IMR-90 (cell line): Measurements from ENCODE around the gene KRTAP10-5. TPM values are rescaled to one million over a fixed set of nuclear protein-coding genes. Genes with fewer than 3 reads are reported as not detected.

ENCODE experiments used
- ATAC-seq: fragments of 200-7000 bp; cut with Tn5 transposase; 2 replicates; pipeline ENCODE4 v1.9.1; 2020; ENCODE audit warnings: low read depth, mild to moderate bottlenecking, moderate library complexity
- BruUV-seq: library from RNA; stranded (reverse); fragments of 400-500 nt; replicated peaks from 2 replicates; lab custom pipeline; 2021; lab: Mats Ljungman, UMichigan
- CTCF ChIA-PET: fragments of 300-600 bp; formaldehyde crosslinking; extraction: SDS; loops from one replicate; lab custom pipeline; 2021; ENCODE audit warnings: antibody characterized with exemption; lab: Yijun Ruan, JAX
- POLR2A ChIA-PET: fragments of 300-600 bp; sonication (Branson Sonifier 250); formaldehyde crosslinking; loops from one replicate; lab custom pipeline; 2022; ENCODE audit warnings: antibody characterized with exemption; ENCODE audit not compliant: unreplicated experiment; lab: Charles Lee
- DNase-seq: peaks from one replicate; pipeline ENCODE4 v3.0.0; 2013
- H2AFZ ChIP-seq: replicated peaks from 2 replicates; pipeline ENCODE3; 2013; ENCODE audit warnings: low read length, mild to moderate bottlenecking; ENCODE audit not compliant: poor library complexity
- H2AK5ac ChIP-seq: 2 replicates; pipeline ENCODE4 v1.6.1; 2013; ENCODE audit warnings: low read depth, low read length, inconsistent platforms
- H2AK9ac ChIP-seq: replicated peaks from 2 replicates; pipeline ENCODE3; 2013; ENCODE audit warnings: mild to moderate bottlenecking, low read depth, low read length, moderate library complexity; ENCODE audit not compliant: poor library complexity
- H2BK120ac ChIP-seq: 2 replicates; pipeline ENCODE4 v1.6.1; 2013; ENCODE audit warnings: low read depth, low read length, inconsistent platforms
- H2BK15ac ChIP-seq: 3 replicates; pipeline ENCODE4 v1.6.1; 2013; ENCODE audit warnings: low read depth, low read length, inconsistent platforms
- H2BK20ac ChIP-seq: 2 replicates; pipeline ENCODE4 v1.6.1; 2013; ENCODE audit warnings: low read depth, mild to moderate bottlenecking, inconsistent platforms, low read length, moderate library complexity
- H2BK5ac ChIP-seq: 2 replicates; pipeline ENCODE4 v1.6.1; 2013; ENCODE audit warnings: mild to moderate bottlenecking, low read depth, low read length, inconsistent platforms; ENCODE audit not compliant: poor library complexity, severe bottlenecking
- H3K14ac ChIP-seq: replicated peaks from 2 replicates; pipeline ENCODE4 v1.6.1; 2013; ENCODE audit warnings: low read depth, low read length, inconsistent platforms
- H3K18ac ChIP-seq: 2 replicates; pipeline ENCODE4 v1.6.1; 2013; ENCODE audit warnings: low read depth, low read length, control low read depth
- H3K23ac ChIP-seq: 2 replicates; pipeline ENCODE4 v1.6.1; 2013; ENCODE audit warnings: low read depth, low read length, inconsistent platforms
- H3K27ac ChIP-seq: 2 replicates; pipeline ENCODE4 v1.5.1; 2013; ENCODE audit warnings: mild to moderate bottlenecking, control low read depth, low read length; ENCODE audit not compliant: insufficient read depth
- H3K27me3 ChIP-seq: 2 replicates; pipeline ENCODE4 v1.6.1; 2013; ENCODE audit warnings: low read length; ENCODE audit not compliant: control insufficient read depth, insufficient read depth
- H3K36me3 ChIP-seq: 2 replicates; pipeline ENCODE4 v1.6.1; 2013; ENCODE audit warnings: low read length, mixed read lengths; ENCODE audit not compliant: control insufficient read depth, insufficient read depth
- H3K4ac ChIP-seq: 2 replicates; pipeline ENCODE4 v1.6.1; 2013; ENCODE audit warnings: low read depth, low read length, inconsistent platforms
- H3K4me1 ChIP-seq: 2 replicates; pipeline ENCODE4 v1.6.1; 2013; ENCODE audit warnings: low read length, mixed read lengths; ENCODE audit not compliant: control insufficient read depth, insufficient read depth
- H3K4me2 ChIP-seq: 2 replicates; pipeline ENCODE4 v1.6.1; 2013; ENCODE audit warnings: low read depth, mild to moderate bottlenecking, control low read depth, low read length, moderate library complexity
- H3K4me3 ChIP-seq: 2 replicates; pipeline ENCODE4 v1.5.1; 2013; ENCODE audit warnings: low read depth, mild to moderate bottlenecking, control low read depth, low read length, moderate library complexity; ENCODE audit not compliant: insufficient read depth
- H3K56ac ChIP-seq: 2 replicates; pipeline ENCODE4 v1.6.1; 2013; ENCODE audit warnings: low read length, inconsistent platforms; ENCODE audit not compliant: insufficient read depth; ENCODE audit errors: extremely low read depth
- H3K79me1 ChIP-seq, 2 experiments: 2 replicates each; pipeline ENCODE4 v1.6.1; 2013; ENCODE audit warnings: low read length in 2 of 2, inconsistent platforms in 1 of 2, low read depth in 1 of 2
- H3K9ac ChIP-seq: 2 replicates; pipeline ENCODE4 v1.6.1; 2013; ENCODE audit warnings: low read depth, low read length, control low read depth
- H3K9me1 ChIP-seq: 2 replicates; pipeline ENCODE4 v1.6.1; 2013; ENCODE audit warnings: low read length, inconsistent platforms; ENCODE audit not compliant: insufficient read depth
- H3K9me3 ChIP-seq: 2 replicates; pipeline ENCODE4 v1.6.1; 2013; ENCODE audit warnings: low read length; ENCODE audit not compliant: control insufficient read depth, insufficient read depth
- H4K20me1 ChIP-seq: 2 replicates; pipeline ENCODE4 v1.6.1; 2013; ENCODE audit warnings: low read length, inconsistent platforms; ENCODE audit not compliant: insufficient read depth
- H4K5ac ChIP-seq: 2 replicates; pipeline ENCODE4 v1.6.1; 2013; ENCODE audit warnings: mild to moderate bottlenecking, low read depth, low read length, control low read depth
- H4K8ac ChIP-seq, 2 experiments: 2 replicates each; pipeline ENCODE4 v1.6.1; 2013; ENCODE audit warnings: low read depth in 2 of 2, low read length in 2 of 2, control low read depth in 1 of 2, inconsistent platforms in 1 of 2
- H4K91ac ChIP-seq: 2 replicates; pipeline ENCODE4 v1.6.1; 2013; ENCODE audit warnings: low read depth, low read length, inconsistent platforms; ENCODE audit not compliant: insufficient read depth
- BHLHE40 ChIP-seq: fragments of 150-350 bp; IDR thresholded peaks from 2 replicates; pipeline ENCODE4 v1.6.1; 2016; ENCODE audit warnings: mild to moderate bottlenecking, low read depth, low read length
- CEBPB ChIP-seq: IDR thresholded peaks from 2 replicates; pipeline ENCODE4 v1.6.1; 2012; ENCODE audit warnings: low read depth, low read length, improper control_type of control experiment
- CTCF ChIP-seq: conservative IDR thresholded peaks from 2 replicates; pipeline ENCODE4 v1.5.1; 2012; ENCODE audit warnings: mild to moderate bottlenecking, low read depth, low read length, improper control_type of control experiment
- ELK1 ChIP-seq: fragments of 150-350 bp; IDR thresholded peaks from 2 replicates; pipeline ENCODE4 v1.6.1; 2016; ENCODE audit warnings: low read depth, mild to moderate bottlenecking, low read length, moderate library complexity, borderline replicate concordance
- MAFK ChIP-seq: IDR thresholded peaks from 2 replicates; pipeline ENCODE4 v1.6.1; 2012; ENCODE audit warnings: low read depth, low read length, improper control_type of control experiment
- MAZ ChIP-seq: IDR thresholded peaks from 2 replicates; pipeline ENCODE4 v1.6.1; 2012; ENCODE audit warnings: low read depth, mild to moderate bottlenecking, low read length, improper control_type of control experiment, moderate library complexity, borderline replicate concordance
- MXI1 ChIP-seq: IDR thresholded peaks from 2 replicates; pipeline ENCODE4 v1.6.1; 2012; ENCODE audit warnings: low read depth, mild to moderate bottlenecking, low read length, moderate library complexity, borderline replicate concordance
- NFE2L2 ChIP-seq: fragments of 150-350 bp; IDR thresholded peaks from 2 replicates; pipeline ENCODE4 v1.6.1; 2016; ENCODE audit warnings: low read depth, mild to moderate bottlenecking, low read length
- POLR2A ChIP-seq: IDR thresholded peaks from 2 replicates; pipeline ENCODE4 v1.6.1; 2012; ENCODE audit warnings: mild to moderate bottlenecking, low read depth, low read length
- RAD21 ChIP-seq: IDR thresholded peaks from 2 replicates; pipeline ENCODE4 v1.6.1; 2012; ENCODE audit warnings: low read length, improper control_type of control experiment
- RCOR1 ChIP-seq: IDR thresholded peaks from 2 replicates; pipeline ENCODE4 v1.6.1; 2012; ENCODE audit warnings: mild to moderate bottlenecking, low read length, improper control_type of control experiment; ENCODE audit not compliant: insufficient replicate concordance
- RFX5 ChIP-seq: IDR thresholded peaks from 2 replicates; pipeline ENCODE4 v1.8.0; 2012; ENCODE audit warnings: low read depth, mild to moderate bottlenecking, low read length, moderate library complexity
- SMC3 ChIP-seq: fragments of 150-350 bp; IDR thresholded peaks from 2 replicates; pipeline ENCODE4 v1.6.1; 2016; ENCODE audit warnings: low read depth, mild to moderate bottlenecking, antibody characterized with exemption, low read length, moderate library complexity
- USF2 ChIP-seq: fragments of 150-350 bp; IDR thresholded peaks from 2 replicates; pipeline ENCODE4 v1.6.1; 2017; ENCODE audit warnings: mild to moderate bottlenecking, antibody characterized with exemption, low read length, low read depth
- WGBS, 2 experiments: methylation state at CpG; one replicate each; pipeline versions ENCODE4 v1.1.5 to v1.1.7; 2013; ENCODE audit warnings: missing lambda C conversion rate in 2 of 2; ENCODE audit not compliant: insufficient read length in 1 of 2; ENCODE audit errors: extremely low coverage in 2 of 2; 5-methylcytosine and 5-hydroxymethylcytosine counted together
- dilution Hi-C: fragments of 300-500 bp; cut with HindIII; formaldehyde crosslinking; loops from one replicate; pipeline ENCODE4 v1.14.3; 2018; ENCODE audit warnings: low sequenced_read_pairs; ENCODE audit not compliant: unreplicated experiment
- in situ Hi-C: fragments of 300-500 bp; cut with MboI; formaldehyde crosslinking; loops from 3 replicates; pipeline ENCODE4 v1.14.3; 2019; ENCODE audit warnings: low sequenced_read_pairs, inconsistent platforms, mixed read lengths
- intact Hi-C: fragments of 100-400 bp; cut with micrococcal nuclease; formaldehyde crosslinking; loops from 2 replicates; pipeline ENCODE4 v1.10.0; 2022
- polyA plus RNA-seq, 3 experiments: library from polyadenylated mRNA; depleted of rRNA; stranded (reverse); fragments of >200 nt; gene quantifications; 2 replicates each; pipeline ENCODE4 v1.2.3, GENCODE V29; 2012; ENCODE audit warnings: low replicate concordance in 1 of 3
- total RNA-seq: library from RNA; depleted of rRNA; stranded (reverse); fragments of >200 nt; gene quantifications from 2 replicates; pipeline ENCODE4 v1.2.3, GENCODE V29; 2012

The KRTAP10-5 gene
- total and polyA plus RNA-seq, 2 of the 4 experiments (the other 2 are of a cell fraction), result not detected

GRCh38 chr21:44548922-44549321 is 31.5 kb downstream of the KRTAP10-5 start:
- Histone ChIP-seq H3K9ac (no peak overlapping the region), H2BK5ac (no peak overlapping the region), H3K23ac (no peak overlapping the region), H2BK20ac (no peak overlapping the region), H3K4me1 (no peaks in the 10 kb centered on the region), H2BK120ac (no peak overlapping the region), H3K4ac (no peak overlapping the region), H2AK9ac (no peak overlapping the region), H3K18ac (no peak overlapping the region), H3K56ac (no peak overlapping the region), H4K91ac (no peak overlapping the region), H4K5ac (no peak overlapping the region), H3K4me2 (0 out of 2 replicates have a peak overlapping the region, but pooled peaks have one; percentile 1), H2AFZ (no peak overlapping the region), H2AK5ac (no peak overlapping the region), H3K27me3 (peaks cover 12% of the 10 kb centered on the region), H3K14ac (no peak overlapping the region), H3K9me3 (peaks cover 2% of the 10 kb centered on the region; the same call in 1 of the 2 replicates), H3K9me1 (no peaks in the 10 kb centered on the region), H3K27ac (no peak overlapping the region), H3K79me1 (no peaks in the 10 kb centered on the region), H3K36me3 (no peaks in the 10 kb centered on the region), H4K8ac (no peak overlapping the region), H3K4me3 (no peak overlapping the region), H2BK15ac (no peak overlapping the region), H4K20me1 (no peaks in the 10 kb centered on the region)
- no TSS peak for BruUV-seq
- POLR2A ChIA-PET, result no interaction called here
- ATAC-seq (peak; percentile 53; the same call in 1 of the 2 replicates), DNase-seq (no peak)
- intact Hi-C loops, result no loop called here
- CTCF ChIA-PET, result no interaction called here
- dilution Hi-C loops, result no loop called here
- in situ Hi-C loops, result no loop called here
- TF ChIP-seq RCOR1 (no peak), USF2 (no peak), ELK1 (no peak), NFE2L2 (no peak), MAZ (no peak), POLR2A (no peak), MAFK (no peak), SMC3 (no peak), MXI1 (no peak), RFX5 (no peak), RAD21 (no peak), BHLHE40 (no peak), CTCF (no peak), CEBPB (no peak)
- WGBS, 2 experiments, result 4% methylated on average over 8 of the region's 14 CpGs; no CpG with 5 or more reads in 1 of the 2 experiments
